Neural progenitor cell (in vitro differentiated cells): ENCODE measurements around the gene DBP. TPM values are rescaled to one million over a fixed set of nuclear protein-coding genes. Genes with fewer than 3 reads are reported as not detected.

Experiments
- DNase-seq: peaks from one replicate; pipeline ENCODE4 v3.0.0-alpha.2; 2016; ENCODE audit warnings: low spot score
- H2AFZ ChIP-seq: fragments of 200-600 bp; sonication (generic); replicated peaks from 2 replicates; pipeline ENCODE4 v1.6.1; 2016; ENCODE audit warnings: antibody characterized with exemption
- H3F3A ChIP-seq: fragments of 200-600 bp; sonication (generic); 2 replicates; pipeline ENCODE4 v1.6.1; 2016; ENCODE audit warnings: antibody characterized with exemption, low read depth
- H3K27ac ChIP-seq: fragments of 200-600 bp; sonication (generic); 2 replicates; pipeline ENCODE4 v1.5.1; 2016; ENCODE audit warnings: mild to moderate bottlenecking
- H3K27me3 ChIP-seq: fragments of 200-600 bp; sonication (generic); 2 replicates; pipeline ENCODE4 v1.6.1; 2016; ENCODE audit warnings: mild to moderate bottlenecking, moderate library complexity
- H3K36me3 ChIP-seq: fragments of 200-600 bp; sonication (generic); 2 replicates; pipeline ENCODE4 v1.5.1; 2016
- H3K4me1 ChIP-seq: fragments of 200-600 bp; sonication (generic); 2 replicates; pipeline ENCODE4 v1.6.1; 2016; ENCODE audit warnings: mixed run types
- H3K4me2 ChIP-seq: fragments of 200-600 bp; sonication (generic); 2 replicates; pipeline ENCODE4 v1.6.1; 2016
- H3K4me3 ChIP-seq: fragments of 200-600 bp; sonication (generic); 2 replicates; pipeline ENCODE4 v1.5.1; 2016
- H3K79me2 ChIP-seq: fragments of 200-600 bp; sonication (generic); 2 replicates; pipeline ENCODE4 v1.6.1; 2016; ENCODE audit warnings: low read depth
- H3K9ac ChIP-seq: fragments of 200-600 bp; sonication (generic); 2 replicates; pipeline ENCODE4 v1.6.1; 2016
- H3K9me3 ChIP-seq: fragments of 200-600 bp; sonication (generic); 2 replicates; pipeline ENCODE4 v1.5.1; 2016; ENCODE audit warnings: low read depth
- H4K20me1 ChIP-seq: fragments of 200-600 bp; sonication (generic); 2 replicates; pipeline ENCODE4 v1.6.1; 2016; ENCODE audit warnings: low read depth
- H3K27ac Mint-ChIP-seq: 3 replicates; pipeline ENCODE4 v1.8.0; 2021; ENCODE audit warnings: mixed read lengths
- H3K27me3 Mint-ChIP-seq: 2 replicates; pipeline ENCODE4 v1.8.0; 2022; ENCODE audit warnings: low read depth, mild to moderate bottlenecking, inconsistent platforms, moderate library complexity, mixed read lengths; ENCODE audit not compliant: insufficient read depth
- H3K36me3 Mint-ChIP-seq: 3 replicates; pipeline ENCODE4 v1.8.0; 2021; ENCODE audit warnings: mixed read lengths
- H3K4me1 Mint-ChIP-seq: 3 replicates; pipeline ENCODE4 v1.8.0; 2021; ENCODE audit warnings: mixed read lengths
- H3K4me3 Mint-ChIP-seq: 3 replicates; pipeline ENCODE4 v1.8.0; 2021; ENCODE audit warnings: mild to moderate bottlenecking, moderate library complexity, mixed read lengths
- H3K9me3 Mint-ChIP-seq: 3 replicates; pipeline ENCODE4 v1.8.0; 2020; ENCODE audit warnings: mixed read lengths
- CTCF ChIP-seq: fragments of 200-600 bp; sonication (generic); IDR thresholded peaks from 2 replicates; pipeline ENCODE4 v1.5.1; 2017; ENCODE audit warnings: antibody characterized with exemption, mild to moderate bottlenecking
- EZH2 ChIP-seq: fragments of 200-600 bp; sonication (generic); IDR thresholded peaks from 2 replicates; pipeline ENCODE4 v1.6.1; 2017; ENCODE audit warnings: antibody characterized with exemption, mild to moderate bottlenecking, moderate library complexity
- EZH2phosphoT487 ChIP-seq: fragments of 200-600 bp; sonication (generic); IDR thresholded peaks from 2 replicates; pipeline ENCODE4 v1.6.1; 2017; ENCODE audit warnings: antibody characterized with exemption
- total RNA-seq: library from RNA; depleted of rRNA; stranded (reverse); fragments of >200 nt; gene quantifications from 2 replicates; pipeline ENCODE4 v1.2.3, GENCODE V29; 2015; ENCODE audit warnings: low replicate concordance

Gene DBP
- total RNA-seq, 1 donor from 2014 or later: 7.4 TPM

- H3K27me3 Mint-ChIP-seq: peaks cover 7% of the 10 kb centered on the region
- H3K27ac Mint-ChIP-seq: no peak overlapping the region
- DNase-seq: no peak
- no peak overlapping the region for H3K4me3 Mint-ChIP-seq
- H3K9me3 Mint-ChIP-seq: no peaks in the 10 kb centered on the region
- Histone ChIP-seq H3K9ac (no peak overlapping the region), H3K4me2 (no peak overlapping the region), H4K20me1 (no peaks in the 10 kb centered on the region), H3K27me3 (no peaks in the 10 kb centered on the region), H3K9me3 (no peaks in the 10 kb centered on the region), H3K36me3 (no peaks in the 10 kb centered on the region), H3K4me1 (no peaks in the 10 kb centered on the region), H3F3A (no peaks in the 10 kb centered on the region), H2AFZ (no peak overlapping the region), H3K27ac (no peak overlapping the region), H3K4me3 (no peak overlapping the region), H3K79me2 (no peaks in the 10 kb centered on the region)
- no peak for TF ChIP-seq EZH2
- no peak for TF ChIP-seq EZH2phosphoT487
- no peak for TF ChIP-seq CTCF
- peaks cover 4% of the 10 kb centered on the region for H3K4me1 Mint-ChIP-seq
- H3K36me3 Mint-ChIP-seq: no peaks in the 10 kb centered on the region
Measured at GRCh38 chr19:48596679-48597465, 40.3 kb downstream of the DBP start.

- Histone ChIP-seq H3K4me3 (no peak overlapping the region), H3K36me3 (no peaks in the 10 kb centered on the region), H3K4me1 (no peaks in the 10 kb centered on the region), H3K4me2 (no peak overlapping the region), H3K27ac (no peak overlapping the region), H4K20me1 (no peaks in the 10 kb centered on the region), H3K9me3 (no peaks in the 10 kb centered on the region), H3K27me3 (no peaks in the 10 kb centered on the region), H3K9ac (no peak overlapping the region), H3K79me2 (no peaks in the 10 kb centered on the region), H2AFZ (no peak overlapping the region), H3F3A (no peaks in the 10 kb centered on the region)
- DNase-seq: no peak
- Mint-ChIP-seq H3K27ac (no peak overlapping the region), H3K4me3 (no peak overlapping the region), H3K36me3 (no peaks in the 10 kb centered on the region), H3K27me3 (peaks cover 5% of the 10 kb centered on the region), H3K4me1 (peaks cover 4% of the 10 kb centered on the region), H3K9me3 (no peaks in the 10 kb centered on the region)
- TF ChIP-seq EZH2: no peak
- no peak for TF ChIP-seq CTCF
- no peak for TF ChIP-seq EZH2phosphoT487
Measured at GRCh38 chr19:48596237-48596636, 40.9 kb downstream of the DBP start.

GRCh38 chr19:48595833-48596232 is 41.3 kb downstream of the DBP start:
- Mint-ChIP-seq H3K4me1 (peaks cover 4% of the 10 kb centered on the region), H3K27ac (no peak overlapping the region), H3K9me3 (no peaks in the 10 kb centered on the region), H3K27me3 (peaks cover 5% of the 10 kb centered on the region), H3K4me3 (no peak overlapping the region), H3K36me3 (no peaks in the 10 kb centered on the region)
- no peaks in the 10 kb centered on the region for H3F3A ChIP-seq
- H2AFZ ChIP-seq: no peak overlapping the region
- no peaks in the 10 kb centered on the region for H3K9me3 ChIP-seq
- H3K79me2 ChIP-seq: no peaks in the 10 kb centered on the region
- H3K27ac ChIP-seq: no peak overlapping the region
- no peaks in the 10 kb centered on the region for H3K4me1 ChIP-seq
- H3K4me3 ChIP-seq: no peak overlapping the region
- H3K9ac ChIP-seq: no peak overlapping the region
- TF ChIP-seq EZH2phosphoT487: no peak
- no peak for TF ChIP-seq EZH2
- TF ChIP-seq CTCF: no peak
- H3K27me3 ChIP-seq: no peaks in the 10 kb centered on the region
- no peak for DNase-seq
- H3K4me2 ChIP-seq: no peak overlapping the region
- H4K20me1 ChIP-seq: no peaks in the 10 kb centered on the region
- no peaks in the 10 kb centered on the region for H3K36me3 ChIP-seq
